ENCODE measurements around the gene KCNJ6. TPM values are rescaled to one million over a fixed set of nuclear protein-coding genes. Genes with fewer than 3 reads are reported as not detected.
A peak's percentile ranks its signal among the peaks of the same experiment; 100 is the strongest.
"Not testable (repeated sequence)": the region's sequence is repeated elsewhere in the genome, so short reads cannot be mapped to it uniquely, and the experiment has no call there.

KCNJ6 gene
- total RNA-seq, 1 donor from 2014 or later, result 0.64 TPM

- Histone ChIP-seq H3K36me3 (no peaks in the 10 kb centered on the region), H3K27ac (no peak overlapping the region), H3K4me3 (no peak overlapping the region), H3K27me3 (no peaks in the 10 kb centered on the region), H3K4me1 (no peaks in the 10 kb centered on the region), H3K9me3 (no peaks in the 10 kb centered on the region)
- no peak for TF ChIP-seq CTCF (IDR thresholded peaks at IDR 0.05)
- no peak for DNase-seq (ENCODE audit: low spot score in 2 of 2)
- intact Hi-C loops (cut with DNase I), result loop anchor here (10.0 kb wide), 1 partner anchor 497 kb away; no protein-coding TSS in a partner anchor
Observed at GRCh38 chr21:37717534-37717933, 198.7 kb downstream of the KCNJ6 start.

- not testable (repeated sequence) for H3K9me3 ChIP-seq; H3K4me1 ChIP-seq; DNase-seq (ENCODE audit: low spot score in 2 of 2); H3K4me3 ChIP-seq; H3K27me3 ChIP-seq; H3K36me3 ChIP-seq; H3K27ac ChIP-seq
- intact Hi-C loops (cut with DNase I), result loop anchor here (2.0 to 10.0 kb wide), 5 partner anchors 204 to 645 kb away; partner anchors contain the start of gene KCNJ6
Observed at GRCh38 chr21:37712569-37712934, 203.7 kb downstream of the KCNJ6 start.

GRCh38 chr21:37711836-37712568 lies 204.3 kb downstream of the KCNJ6 start:
- intact Hi-C loops (cut with DNase I), result loop anchor here (2.0 to 10.0 kb wide), 5 partner anchors 205 to 645 kb away; partner anchors contain the start of gene KCNJ6

GRCh38 chr21:37711286-37711829 lies 204.9 kb downstream of the KCNJ6 start:
- DNase-seq (ENCODE audit: low spot score in 2 of 2), result no peak
- H3K36me3 ChIP-seq, result no peaks in the 10 kb centered on the region
- peak overlapping the region in 1 of 2 donors; percentile 12 for H3K4me3 ChIP-seq
- intact Hi-C loops (cut with DNase I), result loop anchor here (5.0 to 10.0 kb wide), 3 partner anchors 366 to 646 kb away; no protein-coding TSS in a partner anchor
- H3K9me3 ChIP-seq, result no peaks in the 10 kb centered on the region
- no peak for TF ChIP-seq CTCF (IDR thresholded peaks at IDR 0.05)
- no peaks in the 10 kb centered on the region for H3K27me3 ChIP-seq
- H3K27ac ChIP-seq, result peak overlapping the region; percentile 54 to 74
- H3K4me1 ChIP-seq, result peaks cover 0 to 4% of the 10 kb centered on the region in 2 donors

More at GRCh38 chr21:37711836-37712568, 204.3 kb downstream of the KCNJ6 start:
- Histone ChIP-seq H3K36me3 (no peaks in the 10 kb centered on the region), H3K4me1 (peaks cover 0 to 4% of the 10 kb centered on the region in 2 donors), H3K27me3 (no peaks in the 10 kb centered on the region), H3K27ac (peak overlapping the region; percentile 54 to 74), H3K9me3 (no peaks in the 10 kb centered on the region), H3K4me3 (no peak overlapping the region)
- peak in 1 of 2 donors; percentile 81 for DNase-seq (ENCODE audit: low spot score in 2 of 2)
- peak; percentile 74 to 89 (median 74) for TF ChIP-seq CTCF (IDR thresholded peaks at IDR 0.05)

- Histone ChIP-seq H3K36me3 (no peaks in the 10 kb centered on the region), H3K4me1 (peaks cover 0 to 4% of the 10 kb centered on the region in 2 donors), H3K4me3 (peak overlapping the region in 1 of 2 donors; percentile 12), H3K27ac (peak overlapping the region; percentile 54 to 74), H3K27me3 (no peaks in the 10 kb centered on the region), H3K9me3 (no peaks in the 10 kb centered on the region)
- DNase-seq (ENCODE audit: low spot score in 2 of 2), result no peak
- TF ChIP-seq CTCF (IDR thresholded peaks at IDR 0.05), result no peak
- intact Hi-C loops (cut with DNase I), result loop anchor here (5.0 to 10.0 kb wide), 3 partner anchors 367 to 647 kb away; no protein-coding TSS in a partner anchor
Observed at GRCh38 chr21:37710546-37711285, 205.5 kb downstream of the KCNJ6 start.

Data from ascending aorta (tissue), 2 donors.